H1 (cell line): ENCODE data around the gene SLC5A4. TPM values are rescaled to one million over a fixed set of nuclear protein-coding genes. Genes with fewer than 3 reads are reported as not detected.
"Not testable (repeated sequence)": the region's sequence is repeated elsewhere in the genome, so short reads cannot be mapped to it uniquely, and the experiment has no call there.

Experiments
- CTCF ChIA-PET: fragments of 300-600 bp; sonication (Branson Sonifier 250); formaldehyde crosslinking; loops from one replicate; lab custom pipeline; 2021; ENCODE audit not compliant: partially characterized antibody; lab: Charles Lee
- POLR2A ChIA-PET: fragments of 300-600 bp; sonication (Branson Sonifier 250); formaldehyde crosslinking; loops from one replicate; lab custom pipeline; 2021; ENCODE audit warnings: inconsistent platforms; ENCODE audit not compliant: partially characterized antibody; lab: Charles Lee
- DNase-seq, 2 experiments: peaks; one replicate each; pipeline versions ENCODE4 v3.0.0 to v3.0.0-alpha.2; 2010 to 2022; ENCODE audit warnings: low spot score in 2 of 2, low read depth in 1 of 2, mixed read lengths in 1 of 2
- FAIRE-seq: peaks from 2 replicates; lab custom pipeline; 2011; peaks lifted over from hg19 to GRCh38; lab: Jason Lieb, UNC
- H2AFZ ChIP-seq: 2 replicates; pipeline ENCODE4 v1.8.1; 2012; ENCODE audit warnings: low read length, inconsistent platforms
- H2AK5ac ChIP-seq: 2 replicates; pipeline ENCODE4 v1.6.1; 2013; ENCODE audit warnings: low read depth, low read length
- H2BK120ac ChIP-seq: replicated peaks from 2 replicates; pipeline ENCODE3; 2013; ENCODE audit warnings: low read depth, low read length, inconsistent platforms
- H2BK12ac ChIP-seq: 2 replicates; pipeline ENCODE4 v1.6.1; 2013; ENCODE audit warnings: low read depth, low read length
- H2BK15ac ChIP-seq: 2 replicates; pipeline ENCODE4 v1.6.1; 2013; ENCODE audit warnings: low read length
- H2BK20ac ChIP-seq: 2 replicates; pipeline ENCODE4 v1.6.1; 2013; ENCODE audit warnings: low read length
- H2BK5ac ChIP-seq: 2 replicates; pipeline ENCODE4 v1.6.1; 2013; ENCODE audit warnings: low read depth, low read length
- H3K14ac ChIP-seq: 2 replicates; pipeline ENCODE4 v1.6.1; 2013; ENCODE audit warnings: inconsistent platforms; ENCODE audit not compliant: insufficient read length
- H3K18ac ChIP-seq: 2 replicates; pipeline ENCODE4 v1.6.1; 2013; ENCODE audit warnings: low read length; ENCODE audit errors: extremely low read depth
- H3K23ac ChIP-seq: 2 replicates; pipeline ENCODE4 v1.6.1; 2013; ENCODE audit warnings: inconsistent platforms; ENCODE audit not compliant: insufficient read length
- H3K23me2 ChIP-seq: 2 replicates; pipeline ENCODE4 v1.6.1; 2013; ENCODE audit warnings: low read depth, low read length
- H3K27ac ChIP-seq: 2 replicates; pipeline ENCODE4 v1.6.1; 2011; ENCODE audit warnings: low read depth, low read length, inconsistent platforms
- H3K27me3 ChIP-seq, 4 experiments: replicated peaks in 1 of 4; 1 replicate in 1 of 4; 2 replicates in 3 of 4; pipeline versions ENCODE4 v1.6.1 to v1.8.1; 2011 to 2013; ENCODE audit warnings: low read length in 3 of 4, mild to moderate bottlenecking in 3 of 4, inconsistent platforms in 2 of 4, mixed read lengths in 2 of 4, moderate library complexity in 1 of 4; ENCODE audit not compliant: control insufficient read depth in 3 of 4, insufficient read depth in 3 of 4; ENCODE audit errors: extremely low read depth in 1 of 4
- H3K36me3 ChIP-seq, 4 experiments: 2 replicates each; pipeline versions ENCODE4 v1.6.1 to v1.8.1; 2011 to 2013; ENCODE audit warnings: mild to moderate bottlenecking in 4 of 4, low read length in 3 of 4, moderate library complexity in 2 of 4, control low read depth in 1 of 4, inconsistent platforms in 1 of 4; ENCODE audit not compliant: insufficient read depth in 4 of 4, control insufficient read depth in 2 of 4
- H3K4ac ChIP-seq: replicated peaks from 2 replicates; pipeline ENCODE3; 2013; ENCODE audit warnings: low read length, low read depth, mixed read lengths, inconsistent platforms; ENCODE audit not compliant: insufficient read length
- H3K4me1 ChIP-seq, 4 experiments: replicated peaks in 1 of 4; 1 replicate in 1 of 4; 2 replicates in 3 of 4; pipeline versions ENCODE4 v1.6.1 to v1.8.1; 2011 to 2013; ENCODE audit warnings: low read length in 3 of 4, inconsistent platforms in 2 of 4, mixed read lengths in 1 of 4; ENCODE audit not compliant: insufficient read depth in 4 of 4, control insufficient read depth in 3 of 4
- H3K4me2 ChIP-seq, 2 experiments: 2 replicates each; pipeline versions ENCODE4 v1.6.1 to v1.8.1; 2011 to 2013; ENCODE audit warnings: low read depth in 2 of 2, low read length in 2 of 2, control low read depth in 1 of 2, inconsistent platforms in 1 of 2, mild to moderate bottlenecking in 1 of 2; ENCODE audit not compliant: insufficient read depth in 1 of 2
- H3K4me3 ChIP-seq, 4 experiments: fragments of 200-600, 300-600 bp in 1 of 4; sonication (generic), shearing (Covaris generic), sonication (Bioruptor Twin) in 1 of 4; 2 replicates each; pipeline versions ENCODE4 v1.5.1 to v1.8.1; 2011 to 2016; ENCODE audit warnings: low read length in 4 of 4, low read depth in 3 of 4, control low read depth in 2 of 4, inconsistent platforms in 2 of 4, mild to moderate bottlenecking in 2 of 4, mixed read lengths in 1 of 4, moderate library complexity in 1 of 4; ENCODE audit not compliant: insufficient read depth in 2 of 4; ENCODE audit errors: extremely low read depth in 1 of 4
- H3K56ac ChIP-seq: replicated peaks from 2 replicates; pipeline ENCODE3; 2013; ENCODE audit warnings: low read depth, mild to moderate bottlenecking, mixed read lengths, low read length, inconsistent platforms; ENCODE audit not compliant: insufficient read length
- H3K79me1 ChIP-seq: 2 replicates; pipeline ENCODE4 v1.6.1; 2013; ENCODE audit warnings: low read depth, low read length, control low read depth
- H3K79me2 ChIP-seq, 2 experiments: 2 replicates each; pipeline versions ENCODE4 v1.6.1 to v1.8.1; 2012 to 2013; ENCODE audit warnings: low read length in 2 of 2, mild to moderate bottlenecking in 2 of 2, inconsistent platforms in 1 of 2; ENCODE audit not compliant: insufficient read depth in 2 of 2, control insufficient read depth in 1 of 2
- H3K9ac ChIP-seq, 4 experiments: replicated peaks in 1 of 4; 1 replicate in 1 of 4; 2 replicates in 3 of 4; pipeline versions ENCODE4 v1.6.1 to v1.8.1; 2011 to 2013; ENCODE audit warnings: low read depth in 3 of 4, low read length in 3 of 4, control low read depth in 2 of 4, mild to moderate bottlenecking in 2 of 4, moderate library complexity in 2 of 4, inconsistent platforms in 1 of 4; ENCODE audit errors: extremely low read depth in 1 of 4
- H3K9me3 ChIP-seq, 2 experiments: 2 replicates each; pipeline versions ENCODE4 v1.6.1 to v1.8.1; 2012 to 2013; ENCODE audit warnings: mild to moderate bottlenecking in 2 of 2, moderate library complexity in 2 of 2, control low read depth in 1 of 2, inconsistent platforms in 1 of 2, low read depth in 1 of 2, low read length in 1 of 2, mixed read lengths in 1 of 2; ENCODE audit not compliant: insufficient read depth in 2 of 2
- H4K20me1 ChIP-seq, 2 experiments: replicated peaks in 1 of 2; 2 replicates each; pipeline versions ENCODE3 to v1.8.1; 2011 to 2013; ENCODE audit warnings: inconsistent platforms in 2 of 2, low read length in 2 of 2, mild to moderate bottlenecking in 1 of 2; ENCODE audit not compliant: insufficient read depth in 2 of 2, control insufficient read depth in 1 of 2
- H4K5ac ChIP-seq: 2 replicates; pipeline ENCODE4 v1.6.1; 2013; ENCODE audit warnings: low read length, low read depth, mixed read lengths, inconsistent platforms; ENCODE audit not compliant: insufficient read length
- H4K8ac ChIP-seq: 2 replicates; pipeline ENCODE4 v1.8.0; 2013; ENCODE audit warnings: mild to moderate bottlenecking, moderate library complexity, low read length, inconsistent platforms; ENCODE audit not compliant: insufficient read depth; ENCODE audit errors: extremely low read depth
- H4K91ac ChIP-seq: replicated peaks from 2 replicates; pipeline ENCODE3; 2013; ENCODE audit warnings: low read length, mixed read lengths, inconsistent platforms; ENCODE audit not compliant: insufficient read length
- WGBS, 2 experiments: shearing (Covaris generic) in 1 of 2; methylation state at CpG; one replicate each; pipeline versions ENCODE4 v1.1.6 to v1.1.7; 2013 to 2015; ENCODE audit warnings: low lambda C conversion rate in 2 of 2, mixed read lengths in 2 of 2, inconsistent platforms in 1 of 2, low coverage in 1 of 2, missing lambda C conversion rate in 1 of 2; ENCODE audit not compliant: insufficient replicate concordance in 2 of 2, insufficient coverage in 1 of 2, insufficient read length in 1 of 2; ENCODE audit errors: extremely low coverage in 1 of 2, missing lambda C conversion rate in 1 of 2; 5-methylcytosine and 5-hydroxymethylcytosine counted together
- polyA plus RNA-seq, 7 experiments: library from polyadenylated mRNA; depleted of rRNA in 3 of 7; stranded (reverse) in 5 of 7; unstranded in 2 of 7; fragments of >200 nt in 5 of 7; fragments of 200-250 nt in 2 of 7; gene quantifications; 1 replicate in 5 of 7; 2 replicates in 1 of 7; 4 replicates in 1 of 7; pipeline versions ENCODE4 v1.2.1 to v1.2.3, GENCODE V29; 2011 to 2013; ENCODE audit warnings: missing spikeins in 2 of 7, mixed read lengths in 2 of 7
- total RNA-seq: library from RNA; stranded (reverse); fragmentation: NEBNext Ultra II Directional; extraction: Animal tissue kit (Norgen Biotek cat#: 25700); gene quantifications from 2 replicates; pipeline ENCODE4 v1.2.1, GENCODE V29; 2021

SLC5A4 gene
- total and polyA plus RNA-seq, 2 of the 8 experiments (the other 6 are each of a cell fraction or from before 2014, with no cell fraction given): 0.17 TPM; not detected in 1

GRCh38 chr22:32197553-32198226, 57.5 kb downstream of the SLC5A4 start:
- H2BK20ac ChIP-seq, H4K5ac ChIP-seq, H2BK12ac ChIP-seq, POLR2A ChIA-PET, H4K20me1 ChIP-seq, H2BK120ac ChIP-seq, H2BK5ac ChIP-seq, H3K14ac ChIP-seq, H3K18ac ChIP-seq, H3K79me1 ChIP-seq, H3K9me3 ChIP-seq, H3K56ac ChIP-seq, H4K8ac ChIP-seq, H3K9ac ChIP-seq, H2AK5ac ChIP-seq, H3K4me1 ChIP-seq, H2AFZ ChIP-seq, H3K4me2 ChIP-seq, H3K23me2 ChIP-seq, FAIRE-seq, H3K4ac ChIP-seq, CTCF ChIA-PET, H3K36me3 ChIP-seq, H2BK15ac ChIP-seq, H3K27ac ChIP-seq, H4K91ac ChIP-seq, H3K79me2 ChIP-seq, H3K4me3 ChIP-seq, H3K23ac ChIP-seq: not testable (repeated sequence)
- 88% methylated on average over 5 of the region's 5 CpGs; no CpG with 5 or more reads in 1 of the 2 experiments for WGBS, 2 experiments
- peak in 1 of 2 experiments; percentile 20 for DNase-seq
- peaks cover 1 to 15% (median 9%) of the 10 kb centered on the region in 4 experiments for H3K27me3 ChIP-seq

- H3K18ac ChIP-seq, H2BK15ac ChIP-seq, H3K23me2 ChIP-seq, H2BK5ac ChIP-seq, H3K23ac ChIP-seq, H2BK12ac ChIP-seq, H3K36me3 ChIP-seq, H2BK20ac ChIP-seq, H3K4me2 ChIP-seq, H3K79me1 ChIP-seq, H4K8ac ChIP-seq, H3K27ac ChIP-seq, H2AK5ac ChIP-seq, H4K91ac ChIP-seq, H2AFZ ChIP-seq, H3K56ac ChIP-seq, POLR2A ChIA-PET, H3K9ac ChIP-seq, H3K4ac ChIP-seq, H3K4me3 ChIP-seq, H3K27me3 ChIP-seq, H3K9me3 ChIP-seq, H4K5ac ChIP-seq, H4K20me1 ChIP-seq, H2BK120ac ChIP-seq, H3K14ac ChIP-seq, DNase-seq, CTCF ChIA-PET, H3K4me1 ChIP-seq, H3K79me2 ChIP-seq: not testable (repeated sequence)
- FAIRE-seq: peak; percentile 50
- 96% methylated on average over 3 of the region's 3 CpGs; no CpG with 5 or more reads in 1 of the 2 experiments for WGBS, 2 experiments
These were observed 59.2 kb downstream of the SLC5A4 start for GRCh38 chr22:32195900-32196299.
